Ascending aorta (tissue), 2 donors: ENCODE data around the gene NSG1. TPM values are rescaled to one million over a fixed set of nuclear protein-coding genes. Genes with fewer than 3 reads are reported as not detected.

Experiments used
- DNase-seq, 2 donors: peaks; one replicate each; pipeline ENCODE4 v3.0.0-alpha.2; 2019; ENCODE audit warnings: low spot score in 2 of 2
- H3K27ac ChIP-seq, 2 donors: fragments of 200-600 bp; sonication (generic); one replicate each; pipeline ENCODE4 v1.5.1; 2016 to 2017; ENCODE audit warnings: mild to moderate bottlenecking in 1 of 2
- H3K27me3 ChIP-seq: fragments of 200-600 bp; sonication (generic); one replicate; pipeline ENCODE4 v1.5.1; 2017
- H3K36me3 ChIP-seq, 2 donors: fragments of 200-600 bp; sonication (generic); one replicate each; pipeline ENCODE4 v1.5.1; 2016
- H3K4me1 ChIP-seq, 2 donors: fragments of 200-600 bp; sonication (generic); one replicate each; pipeline ENCODE4 v1.5.1; 2016 to 2017; ENCODE audit warnings: mild to moderate bottlenecking in 1 of 2
- H3K4me3 ChIP-seq, 2 donors: fragments of 200-600 bp; sonication (generic); one replicate each; pipeline ENCODE4 v1.5.1; 2016 to 2017; ENCODE audit warnings: mild to moderate bottlenecking in 1 of 2
- H3K9me3 ChIP-seq, 2 donors: fragments of 200-600 bp; sonication (generic); one replicate each; pipeline ENCODE4 v1.5.1; 2016
- CTCF ChIP-seq, 3 experiments: fragments of 200-600 bp in 2 of 3; fragments of 450-650 bp in 1 of 3; sonication (generic) in 2 of 3; IDR thresholded peaks; one replicate each; pipeline ENCODE4 v1.5.1; 2016 to 2019; ENCODE audit warnings: antibody characterized with exemption in 3 of 3, mild to moderate bottlenecking in 1 of 3, moderate library complexity in 1 of 3
- intact Hi-C: fragments of 100-400 bp; cut with DNase I; formaldehyde crosslinking; loops from one replicate; pipeline ENCODE4 v1.15.1; 2023
- total RNA-seq: library from RNA; depleted of rRNA; stranded (reverse); fragments of >200 nt; gene quantifications from one replicate; pipeline ENCODE4 v1.1.0, GENCODE V29; 2016

Gene NSG1
- total RNA-seq, 1 donor from 2014 or later = not detected

- Histone ChIP-seq H3K4me1 (no peaks in the 10 kb centered on the region), H3K27ac (no peak overlapping the region), H3K27me3 (no peaks in the 10 kb centered on the region), H3K36me3 (peaks cover 46 to 81% of the 10 kb centered on the region in 2 donors), H3K4me3 (no peak overlapping the region), H3K9me3 (no peaks in the 10 kb centered on the region)
- DNase-seq = no peak
- intact Hi-C loops = no loop called here
- TF ChIP-seq CTCF (IDR thresholded peaks at IDR 0.05) = no peak
Observed at GRCh38 chr4:4422856-4423499, 36.1 kb downstream of the NSG1 start.

GRCh38 chr4:4423706-4424498, 37.0 kb downstream of the NSG1 start:
- intact Hi-C loops = no loop called here
- peaks cover 50 to 77% of the 10 kb centered on the region in 2 donors for H3K36me3 ChIP-seq
- peak in 1 of 2 donors; percentile 48 for DNase-seq
- no peaks in the 10 kb centered on the region for H3K4me1 ChIP-seq
- no peak overlapping the region for H3K27ac ChIP-seq
- H3K4me3 ChIP-seq = no peak overlapping the region
- no peaks in the 10 kb centered on the region for H3K9me3 ChIP-seq
- H3K27me3 ChIP-seq = no peaks in the 10 kb centered on the region
- TF ChIP-seq CTCF (IDR thresholded peaks at IDR 0.05) = no peak

DNA sequence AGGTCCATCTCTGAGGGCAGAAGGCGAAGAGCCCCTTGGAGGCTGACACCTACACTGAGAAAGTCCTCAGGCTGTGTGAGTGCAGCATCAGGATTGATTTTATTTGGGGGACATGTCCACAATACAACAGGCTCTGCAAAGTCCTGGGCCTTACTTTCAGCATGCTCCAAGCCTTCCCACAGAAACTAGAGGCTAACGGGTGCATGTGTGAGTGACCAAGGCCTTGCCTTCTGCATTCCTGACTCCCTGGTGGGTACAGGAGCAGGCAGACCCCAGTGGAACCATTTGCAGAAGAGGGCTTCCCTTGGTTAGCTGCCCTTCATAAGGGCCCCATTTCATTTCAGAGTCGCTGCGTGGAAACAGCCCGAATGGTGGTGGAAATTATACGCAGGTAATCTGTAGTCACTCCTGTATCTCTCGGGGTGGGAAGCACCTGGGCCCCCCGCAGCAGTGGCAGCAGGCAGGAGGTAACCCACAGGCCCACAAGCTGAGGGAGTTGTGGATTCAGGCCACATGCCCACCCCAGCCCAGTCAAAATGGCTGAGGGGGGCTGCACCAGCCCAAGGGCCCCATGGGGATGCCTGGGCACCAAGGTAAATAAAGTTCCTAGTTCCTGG, 37.7 kb downstream of the NSG1 start:
- Histone ChIP-seq H3K36me3 (peaks cover 45 to 70% of the 10 kb centered on the region in 2 donors), H3K4me1 (no peaks in the 10 kb centered on the region), H3K27ac (no peak overlapping the region), H3K4me3 (no peak overlapping the region), H3K27me3 (no peaks in the 10 kb centered on the region), H3K9me3 (no peaks in the 10 kb centered on the region)
- intact Hi-C loops = no loop called here
- TF ChIP-seq CTCF (IDR thresholded peaks at IDR 0.05) = no peak
- DNase-seq = no peak

DNA sequence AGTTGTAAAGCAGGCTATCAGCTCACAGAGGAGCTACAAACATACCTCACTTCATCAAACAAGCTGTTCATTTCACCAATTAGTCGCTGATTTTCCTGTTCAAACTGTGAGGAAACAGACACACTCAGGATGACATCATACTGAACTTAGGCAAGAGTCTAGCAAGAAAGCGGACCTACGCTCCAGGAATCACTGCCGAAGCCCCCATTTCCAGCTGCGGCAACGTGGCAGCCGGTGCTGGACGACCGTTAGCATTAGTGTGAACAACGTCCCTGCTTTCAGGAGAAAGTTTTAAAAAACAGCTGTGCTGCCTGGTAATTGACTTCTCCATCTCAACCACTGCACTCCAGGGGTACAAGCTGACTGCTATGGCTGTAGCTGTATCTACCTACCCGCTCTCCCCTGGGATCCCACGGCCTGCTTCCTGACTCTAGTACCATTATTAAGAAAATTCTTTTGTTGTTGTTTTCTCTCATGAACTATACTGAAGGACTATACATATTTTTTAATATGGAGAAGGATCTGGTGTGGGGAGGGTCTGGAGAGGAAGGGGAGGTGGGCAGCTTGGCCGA, 38.3 kb downstream of the NSG1 start:
- peaks cover 40 to 64% of the 10 kb centered on the region in 2 donors for H3K36me3 ChIP-seq
- H3K4me1 ChIP-seq = no peaks in the 10 kb centered on the region
- no peak overlapping the region for H3K4me3 ChIP-seq
- H3K27me3 ChIP-seq = no peaks in the 10 kb centered on the region
- TF ChIP-seq CTCF (IDR thresholded peaks at IDR 0.05) = no peak
- intact Hi-C loops = no loop called here
- DNase-seq = no peak
- no peak overlapping the region for H3K27ac ChIP-seq
- H3K9me3 ChIP-seq = no peaks in the 10 kb centered on the region

DNA sequence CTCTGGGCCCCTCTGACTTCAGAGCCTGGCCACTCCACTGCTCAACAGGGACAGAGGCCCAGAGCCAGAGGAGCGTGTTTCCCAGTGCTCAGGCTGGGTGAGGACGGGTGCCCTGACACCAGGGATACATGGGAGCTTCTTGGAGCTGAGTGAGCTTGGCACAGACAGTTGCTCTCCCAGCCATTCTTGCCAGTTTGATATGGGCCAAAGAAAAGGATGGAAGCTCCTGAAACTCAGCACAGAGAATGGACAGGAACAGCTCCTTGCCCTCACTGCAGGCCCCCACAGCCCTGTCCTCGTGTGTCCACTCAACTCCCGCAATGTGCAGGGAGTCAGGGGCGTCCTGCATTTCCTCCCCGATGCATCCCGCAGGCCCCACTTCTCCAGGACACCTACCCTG, 38.8 kb downstream of the NSG1 start:
- Histone ChIP-seq H3K9me3 (no peaks in the 10 kb centered on the region), H3K4me1 (no peaks in the 10 kb centered on the region), H3K36me3 (peaks cover 35 to 59% of the 10 kb centered on the region in 2 donors), H3K4me3 (no peak overlapping the region), H3K27me3 (no peaks in the 10 kb centered on the region), H3K27ac (no peak overlapping the region)
- intact Hi-C loops = no loop called here
- TF ChIP-seq CTCF (IDR thresholded peaks at IDR 0.05) = no peak
- DNase-seq = no peak
